Fibroblast of the aortic adventitia (primary cell): ENCODE results near the gene INPP5B. TPM values are rescaled to one million over a fixed set of nuclear protein-coding genes. Genes with fewer than 3 reads are reported as not detected.
A peak's percentile ranks its signal among the peaks of the same experiment; 100 is the strongest.

Experiments
- DNase-seq: peaks from one replicate; pipeline ENCODE4 v3.0.0-alpha.2; 2010; ENCODE audit warnings: low read depth
- H3K4me3 ChIP-seq: 2 replicates; pipeline ENCODE4 v1.5.1; 2011; ENCODE audit warnings: low read depth, mild to moderate bottlenecking, control low read depth, low read length, moderate library complexity
- total RNA-seq: library from RNA; depleted of rRNA; stranded (reverse); fragments of >200 nt; gene quantifications from 2 replicates; pipeline ENCODE4 v1.2.3, GENCODE V29; 2012; ENCODE audit warnings: low replicate concordance
- TF ChIP-seq, protein P1 (sequence below): IDR thresholded peaks from 2 replicates; pipeline ENCODE4 v1.5.1; 2011; ENCODE audit warnings: mild to moderate bottlenecking, low read length, control low read depth, inconsistent platforms; ENCODE audit not compliant: insufficient read depth

Gene INPP5B
- total RNA-seq, 1 donor = 35.5 TPM

GRCh38 chr1:37867784-37868183, 79.1 kb downstream of the INPP5B start:
- TF ChIP-seq, protein P1, sequence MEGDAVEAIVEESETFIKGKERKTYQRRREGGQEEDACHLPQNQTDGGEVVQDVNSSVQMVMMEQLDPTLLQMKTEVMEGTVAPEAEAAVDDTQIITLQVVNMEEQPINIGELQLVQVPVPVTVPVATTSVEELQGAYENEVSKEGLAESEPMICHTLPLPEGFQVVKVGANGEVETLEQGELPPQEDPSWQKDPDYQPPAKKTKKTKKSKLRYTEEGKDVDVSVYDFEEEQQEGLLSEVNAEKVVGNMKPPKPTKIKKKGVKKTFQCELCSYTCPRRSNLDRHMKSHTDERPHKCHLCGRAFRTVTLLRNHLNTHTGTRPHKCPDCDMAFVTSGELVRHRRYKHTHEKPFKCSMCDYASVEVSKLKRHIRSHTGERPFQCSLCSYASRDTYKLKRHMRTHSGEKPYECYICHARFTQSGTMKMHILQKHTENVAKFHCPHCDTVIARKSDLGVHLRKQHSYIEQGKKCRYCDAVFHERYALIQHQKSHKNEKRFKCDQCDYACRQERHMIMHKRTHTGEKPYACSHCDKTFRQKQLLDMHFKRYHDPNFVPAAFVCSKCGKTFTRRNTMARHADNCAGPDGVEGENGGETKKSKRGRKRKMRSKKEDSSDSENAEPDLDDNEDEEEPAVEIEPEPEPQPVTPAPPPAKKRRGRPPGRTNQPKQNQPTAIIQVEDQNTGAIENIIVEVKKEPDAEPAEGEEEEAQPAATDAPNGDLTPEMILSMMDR = no peak

GRCh38 chr1:37866491-37866890, 80.4 kb downstream of the INPP5B start:
- DNase-seq = no peak
- TF ChIP-seq, protein P1 = no peak
- no peak overlapping the region for H3K4me3 ChIP-seq

More at GRCh38 chr1:37867784-37868183, 79.1 kb downstream of the INPP5B start:
- H3K4me3 ChIP-seq = no peak overlapping the region
- no peak for DNase-seq

DNA sequence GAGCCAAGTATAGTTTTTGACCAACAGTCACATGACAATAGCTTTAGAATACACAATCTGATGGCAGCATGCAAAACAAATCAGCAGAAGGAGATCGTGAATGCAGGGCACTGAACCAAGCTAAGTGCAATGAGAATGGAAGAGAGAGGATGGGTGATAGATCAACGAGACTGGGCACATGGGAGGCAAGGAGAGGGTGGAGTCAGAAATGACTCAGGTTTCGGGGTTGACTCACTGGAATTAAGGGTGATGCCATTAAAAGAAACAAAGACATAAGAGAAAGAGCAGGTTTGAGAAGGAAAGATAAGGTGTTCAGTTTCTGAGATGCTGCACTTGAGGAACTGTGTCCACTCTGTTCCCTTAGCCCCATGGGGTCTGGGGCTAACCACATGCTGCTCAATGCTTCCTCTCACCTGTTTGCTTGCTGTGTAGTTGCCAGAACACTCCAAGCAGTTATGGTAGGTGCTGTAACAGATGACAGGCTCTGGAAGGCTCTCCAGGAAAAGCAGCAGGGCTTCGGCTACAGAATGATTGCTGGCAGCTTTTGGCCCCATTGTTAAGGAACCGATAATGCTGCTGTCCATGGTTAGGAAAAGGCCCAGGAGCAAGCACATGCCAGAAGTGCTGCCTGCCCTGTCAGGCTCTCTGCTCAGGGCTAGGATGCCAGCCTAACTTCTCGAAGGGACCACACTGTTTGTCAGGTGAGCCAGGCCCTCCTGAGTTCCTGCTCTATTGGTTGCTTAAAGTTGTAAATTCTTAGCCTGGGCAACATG, 81.3 kb downstream of the INPP5B start:
- DNase-seq = peak; percentile 62
- TF ChIP-seq, protein P1 = no peak
- H3K4me3 ChIP-seq = no peak overlapping the region

- H3K4me3 ChIP-seq = no peak overlapping the region
- DNase-seq = no peak
- TF ChIP-seq, protein P1 = no peak
These were observed 84.5 kb downstream of the INPP5B start for GRCh38 chr1:37862330-37862729.

- H3K4me3 ChIP-seq = no peak overlapping the region
- TF ChIP-seq, protein P1 = no peak
- no peak for DNase-seq
These were observed 85.7 kb downstream of the INPP5B start for GRCh38 chr1:37861151-37861550.

DNA sequence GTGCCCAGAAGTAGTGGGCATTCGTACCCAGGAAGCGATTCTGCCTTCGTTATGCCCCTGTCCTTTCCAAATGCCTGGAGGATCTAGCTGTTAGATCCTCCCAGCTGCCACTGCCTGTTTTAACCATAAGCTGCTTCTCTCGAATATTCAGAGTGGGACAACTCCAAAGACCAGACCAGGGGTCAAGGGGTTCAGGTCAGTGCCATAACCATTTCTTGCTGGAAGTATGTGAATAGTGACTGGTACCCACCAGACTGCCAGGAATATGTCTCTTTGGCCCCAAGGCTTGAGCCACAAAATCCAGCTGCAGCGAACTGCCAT, 86.5 kb downstream of the INPP5B start:
- TF ChIP-seq, protein P1 = no peak
- H3K4me3 ChIP-seq = peak overlapping the region; percentile 84
- DNase-seq = no peak
